Transverse colon (tissue), 4 donors: ENCODE measurements around the gene GPR141.

ENCODE experiments used
- EP300 ChIP-seq: sonication (generic); formaldehyde crosslinking; IDR thresholded peaks from one replicate; pipeline ENCODE4 v1.6.1; 2017; ENCODE audit warnings: antibody characterized with exemption, low read depth
- POLR2A ChIP-seq: fragments of 450-650 bp; IDR thresholded peaks from one replicate; pipeline ENCODE4 v1.6.1; 2016; ENCODE audit warnings: antibody characterized with exemption, mild to moderate bottlenecking, moderate library complexity
- POLR2AphosphoS5 ChIP-seq, 3 donors: sonication (generic); formaldehyde crosslinking; IDR thresholded peaks; one replicate each; pipeline ENCODE4 v1.6.1; 2016; ENCODE audit warnings: antibody characterized with exemption in 3 of 3
- TF ChIP-seq, protein P1 (sequence below), 5 experiments: fragments of 200-600 bp in 3 of 5; fragments of 450-650 bp in 2 of 5; sonication (generic) in 3 of 5; IDR thresholded peaks; 1 replicate in 2 of 5; 2 replicates in 3 of 5; pipeline ENCODE4 v1.5.1; 2016 to 2017; ENCODE audit warnings: antibody characterized with exemption in 5 of 5, inconsistent platforms in 3 of 5, mild to moderate bottlenecking in 2 of 5, moderate library complexity in 1 of 5

DNA sequence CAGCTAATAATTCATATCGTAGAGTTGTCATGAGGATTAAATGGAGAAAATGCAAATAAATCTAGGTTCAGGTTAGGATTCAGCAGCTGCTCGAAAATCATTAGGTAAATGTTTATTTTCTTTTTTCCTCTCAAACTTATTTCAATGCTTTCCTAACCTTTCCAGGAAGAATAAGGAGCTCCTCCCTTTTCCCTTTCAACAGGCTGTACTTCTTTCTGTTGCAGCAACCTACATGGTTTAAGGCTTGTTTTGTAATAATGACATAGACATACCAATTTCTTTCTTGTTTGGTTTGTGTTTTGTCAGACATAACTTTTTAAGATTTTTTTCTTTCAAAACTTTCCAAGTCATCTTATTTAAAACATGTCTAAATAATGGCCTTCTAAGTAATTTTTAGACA lies 18.2 kb downstream of the GPR141 start:
- no peak for TF ChIP-seq POLR2A
- TF ChIP-seq, protein P1, sequence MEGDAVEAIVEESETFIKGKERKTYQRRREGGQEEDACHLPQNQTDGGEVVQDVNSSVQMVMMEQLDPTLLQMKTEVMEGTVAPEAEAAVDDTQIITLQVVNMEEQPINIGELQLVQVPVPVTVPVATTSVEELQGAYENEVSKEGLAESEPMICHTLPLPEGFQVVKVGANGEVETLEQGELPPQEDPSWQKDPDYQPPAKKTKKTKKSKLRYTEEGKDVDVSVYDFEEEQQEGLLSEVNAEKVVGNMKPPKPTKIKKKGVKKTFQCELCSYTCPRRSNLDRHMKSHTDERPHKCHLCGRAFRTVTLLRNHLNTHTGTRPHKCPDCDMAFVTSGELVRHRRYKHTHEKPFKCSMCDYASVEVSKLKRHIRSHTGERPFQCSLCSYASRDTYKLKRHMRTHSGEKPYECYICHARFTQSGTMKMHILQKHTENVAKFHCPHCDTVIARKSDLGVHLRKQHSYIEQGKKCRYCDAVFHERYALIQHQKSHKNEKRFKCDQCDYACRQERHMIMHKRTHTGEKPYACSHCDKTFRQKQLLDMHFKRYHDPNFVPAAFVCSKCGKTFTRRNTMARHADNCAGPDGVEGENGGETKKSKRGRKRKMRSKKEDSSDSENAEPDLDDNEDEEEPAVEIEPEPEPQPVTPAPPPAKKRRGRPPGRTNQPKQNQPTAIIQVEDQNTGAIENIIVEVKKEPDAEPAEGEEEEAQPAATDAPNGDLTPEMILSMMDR (IDR thresholded peaks at IDR 0.05), result no peak
- TF ChIP-seq EP300, result no peak
- no peak for TF ChIP-seq POLR2AphosphoS5 (IDR thresholded peaks at IDR 0.05)
